ENCODE results near the gene WNT7B.

The WNT7B gene

GRCh38 chr22:45978275-45978713 lies 1.3 kb upstream of the WNT7B start:
- in situ Hi-C loops (cut with MboI; ENCODE audit: low pct_unique_long_range_greater_than_20kb, low sequenced_read_pairs, unreplicated experiment), result no loop called here
- no peak for TF ChIP-seq CTCF (IDR thresholded peaks at IDR 0.05; ENCODE audit: extremely low read depth, insufficient read depth, missing control alignments)
- DNase-seq (ENCODE audit: low spot score), result no peak

GRCh38 chr22:45977551-45978274 lies 751 bp upstream of the WNT7B start:
- peak; percentile 0 for TF ChIP-seq CTCF (IDR thresholded peaks at IDR 0.05; ENCODE audit: extremely low read depth, insufficient read depth, missing control alignments)
- in situ Hi-C loops (cut with MboI; ENCODE audit: low pct_unique_long_range_greater_than_20kb, low sequenced_read_pairs, unreplicated experiment), result no loop called here
- no peak for DNase-seq (ENCODE audit: low spot score)

- no peak for DNase-seq (ENCODE audit: low spot score)
- no peak for TF ChIP-seq CTCF (IDR thresholded peaks at IDR 0.05; ENCODE audit: extremely low read depth, insufficient read depth, missing control alignments)
- in situ Hi-C loops (cut with MboI; ENCODE audit: low pct_unique_long_range_greater_than_20kb, low sequenced_read_pairs, unreplicated experiment), result no loop called here
Observed at GRCh38 chr22:45976254-45977002, 534 bp downstream of the WNT7B start.

- no peak for DNase-seq (ENCODE audit: low spot score)
Observed at GRCh38 chr22:45975164-45976161, 1.5 kb downstream of the WNT7B start.

GRCh38 chr22:45974498-45974897 lies 2.5 kb downstream of the WNT7B start:
- in situ Hi-C loops (cut with MboI; ENCODE audit: low pct_unique_long_range_greater_than_20kb, low sequenced_read_pairs, unreplicated experiment), result no loop called here
- no peak for DNase-seq (ENCODE audit: low spot score)
- no peak for TF ChIP-seq CTCF (IDR thresholded peaks at IDR 0.05; ENCODE audit: extremely low read depth, insufficient read depth, missing control alignments)

More at GRCh38 chr22:45975164-45976161, 1.5 kb downstream of the WNT7B start:
- in situ Hi-C loops (cut with MboI; ENCODE audit: low pct_unique_long_range_greater_than_20kb, low sequenced_read_pairs, unreplicated experiment), result no loop called here
- TF ChIP-seq CTCF (IDR thresholded peaks at IDR 0.05; ENCODE audit: extremely low read depth, insufficient read depth, missing control alignments), result no peak

- DNase-seq (ENCODE audit: low spot score), result no peak
- in situ Hi-C loops (cut with MboI; ENCODE audit: low pct_unique_long_range_greater_than_20kb, low sequenced_read_pairs, unreplicated experiment), result no loop called here
- TF ChIP-seq CTCF (IDR thresholded peaks at IDR 0.05; ENCODE audit: extremely low read depth, insufficient read depth, missing control alignments), result no peak
Observed at GRCh38 chr22:45972889-45973253, 4.1 kb downstream of the WNT7B start.

Data from GM13977 (cell line).